GM21576 (cell line): ENCODE data around the gene OR6B3.

ENCODE experiments used
- ATAC-seq: cut with Tn5 transposase; IDR thresholded peaks from one replicate; pipeline ENCODE4 v1.9.1; 2021; ENCODE audit warnings: mild to moderate bottlenecking, moderate library complexity; ENCODE audit not compliant: unreplicated experiment

OR6B3 gene

GRCh38 chr2:240053173-240054155, at the start of gene OR6B3:
TSS of gene OR6B3 (minus strand) at chr2:240053521.
- ATAC-seq = no peak

GRCh38 chr2:240098349-240098748, 45.0 kb upstream of the OR6B3 start:
- no peak for ATAC-seq

- ATAC-seq = no peak
Observed at GRCh38 chr2:240095556-240096523, 42.5 kb upstream of the OR6B3 start.

GRCh38 chr2:240089306-240089705, 36.0 kb upstream of the OR6B3 start:
- ATAC-seq = no peak

- no peak for ATAC-seq
Observed at GRCh38 chr2:240086563-240086962, 33.2 kb upstream of the OR6B3 start.

- ATAC-seq = no peak
Observed at GRCh38 chr2:240078631-240079030, 25.3 kb upstream of the OR6B3 start.

- ATAC-seq = no peak
Observed at GRCh38 chr2:240077442-240077841, 24.1 kb upstream of the OR6B3 start.

GRCh38 chr2:240074545-240074944, 21.2 kb upstream of the OR6B3 start:
- no peak for ATAC-seq

- ATAC-seq = no peak
Observed at GRCh38 chr2:240070907-240071306, 17.6 kb upstream of the OR6B3 start.

GRCh38 chr2:240069829-240070228, 16.5 kb upstream of the OR6B3 start:
- ATAC-seq = no peak

GRCh38 chr2:240068193-240068592, 14.9 kb upstream of the OR6B3 start:
- no peak for ATAC-seq

GRCh38 chr2:240066489-240066888, 13.2 kb upstream of the OR6B3 start:
- ATAC-seq = no peak

- no peak for ATAC-seq
Observed at GRCh38 chr2:240064898-240065297, 11.6 kb upstream of the OR6B3 start.

GRCh38 chr2:240060977-240061591, 7.8 kb upstream of the OR6B3 start:
- ATAC-seq = no peak

- ATAC-seq = no peak
Observed at GRCh38 chr2:240056678-240057077, 3.4 kb upstream of the OR6B3 start.

GRCh38 chr2:240055177-240055917, 2.0 kb upstream of the OR6B3 start:
- no peak for ATAC-seq

- ATAC-seq = no peak
Observed at GRCh38 chr2:240052524-240052923, 797 bp downstream of the OR6B3 start.

- no peak for ATAC-seq
Observed at GRCh38 chr2:240051697-240052096, 1.6 kb downstream of the OR6B3 start.

GRCh38 chr2:240050278-240050677, 3.0 kb downstream of the OR6B3 start:
- ATAC-seq = no peak

- no peak for ATAC-seq
Observed at GRCh38 chr2:240048237-240048636, 5.1 kb downstream of the OR6B3 start.
